ENCODE results near the gene GPHN.
"Not testable (repeated sequence)": the region's sequence is repeated elsewhere in the genome, so short reads cannot be mapped to it uniquely, and the experiment has no call there.

Gene GPHN

GRCh38 chr14:66804141-66804540 lies 296.2 kb downstream of the GPHN start:
- no peak for DNase-seq (ENCODE audit: low spot score)

- DNase-seq (ENCODE audit: low spot score): no peak
Observed at GRCh38 chr14:66813636-66814035, 305.7 kb downstream of the GPHN start.

GRCh38 chr14:66815687-66816086 lies 307.7 kb downstream of the GPHN start:
- no peak for DNase-seq (ENCODE audit: low spot score)

- no peak for DNase-seq (ENCODE audit: low spot score)
Observed at GRCh38 chr14:66824251-66824650, 316.3 kb downstream of the GPHN start.

- no peak for DNase-seq (ENCODE audit: low spot score)
Observed at GRCh38 chr14:66827182-66827581, 319.2 kb downstream of the GPHN start.

- no peak for DNase-seq (ENCODE audit: low spot score)
Observed at GRCh38 chr14:66831173-66831572, 323.2 kb downstream of the GPHN start.

GRCh38 chr14:66833816-66834215 lies 325.9 kb downstream of the GPHN start:
- no peak for DNase-seq (ENCODE audit: low spot score)

GRCh38 chr14:66837436-66837835 lies 329.5 kb downstream of the GPHN start:
- DNase-seq (ENCODE audit: low spot score): not testable (repeated sequence)

GRCh38 chr14:66842911-66843512 lies 335.1 kb downstream of the GPHN start:
- no peak for DNase-seq (ENCODE audit: low spot score)

GRCh38 chr14:66850258-66850888 lies 342.4 kb downstream of the GPHN start:
- DNase-seq (ENCODE audit: low spot score): no peak

GRCh38 chr14:66853311-66853710 lies 345.4 kb downstream of the GPHN start:
- DNase-seq (ENCODE audit: low spot score): no peak

- no peak for DNase-seq (ENCODE audit: low spot score)
Observed at GRCh38 chr14:66857867-66858266, 349.9 kb downstream of the GPHN start.

- DNase-seq (ENCODE audit: low spot score): no peak
Observed at GRCh38 chr14:66859063-66859671, 351.2 kb downstream of the GPHN start.

GRCh38 chr14:66881596-66881995 lies 373.6 kb downstream of the GPHN start:
- DNase-seq (ENCODE audit: low spot score): no peak

GRCh38 chr14:66884149-66884548 lies 376.2 kb downstream of the GPHN start:
- no peak for DNase-seq (ENCODE audit: low spot score)

GRCh38 chr14:66900719-66901118 lies 392.8 kb downstream of the GPHN start:
- no peak for DNase-seq (ENCODE audit: low spot score)

- DNase-seq (ENCODE audit: low spot score): no peak
Observed at GRCh38 chr14:66910311-66910840, 402.4 kb downstream of the GPHN start.

- DNase-seq (ENCODE audit: low spot score): no peak
Observed at GRCh38 chr14:66916421-66916820, 408.5 kb downstream of the GPHN start.

- DNase-seq (ENCODE audit: low spot score): no peak
Observed at GRCh38 chr14:66918527-66918926, 410.6 kb downstream of the GPHN start.

GRCh38 chr14:66920196-66920595 lies 412.2 kb downstream of the GPHN start:
- no peak for DNase-seq (ENCODE audit: low spot score)

GRCh38 chr14:66923251-66923650 lies 415.3 kb downstream of the GPHN start:
- no peak for DNase-seq (ENCODE audit: low spot score)

- DNase-seq (ENCODE audit: low spot score): no peak
Observed at GRCh38 chr14:66939409-66939808, 431.5 kb downstream of the GPHN start.

GRCh38 chr14:66944872-66945271 lies 436.9 kb downstream of the GPHN start:
- no peak for DNase-seq (ENCODE audit: low spot score)
